Measurements from ENCODE around the gene MYH4. TPM values are rescaled to one million over a fixed set of nuclear protein-coding genes. Genes with fewer than 3 reads are reported as not detected.

MYH4 gene
- total and polyA plus RNA-seq, 10 donors: not detected

- H3K27me3 ChIP-seq (replicated peaks in 1 of 7): peaks cover 0 to 7% (median 0%) of the 10 kb centered on the region in 7 donors
- peaks cover 0 to 4% (median 0%) of the 10 kb centered on the region in 8 donors for H3K9me3 ChIP-seq
- no peaks in the 10 kb centered on the region for H3K4me1 ChIP-seq
- DNase-seq: no peak
- TF ChIP-seq CTCF (IDR thresholded peaks at IDR 0.05 in 8 of 11, conservative IDR thresholded peaks at IDR 0.05 in 3 of 11) (no peak), POLR2AphosphoS5 (IDR thresholded peaks at IDR 0.05) (no peak), POLR2A (IDR thresholded peaks at IDR 0.05) (no peak)
- H3K36me3 ChIP-seq: no peaks in the 10 kb centered on the region
- H3K27ac ChIP-seq: no peak overlapping the region
- no peak overlapping the region for H3K4me3 ChIP-seq
- intact Hi-C loops (cut with DNase I; ENCODE audit: low total_unique reads): no loop called here
- WGBS, 5 donors: 52 to 74% (median 67%) methylated on average over 1 of the region's 1 CpG
Observed at GRCh38 chr17:10439816-10440215, 29.5 kb downstream of the MYH4 start.

- no peak for DNase-seq
- Histone ChIP-seq H3K27ac (no peak overlapping the region), H3K9me3 (peaks cover 0 to 16% (median 7%) of the 10 kb centered on the region in 8 donors), H3K4me1 (no peaks in the 10 kb centered on the region), H3K36me3 (no peaks in the 10 kb centered on the region), H3K4me3 (no peak overlapping the region), H3K27me3 (replicated peaks in 1 of 7) (peaks cover 0 to 8% (median 0%) of the 10 kb centered on the region in 7 donors)
- intact Hi-C loops (cut with DNase I; ENCODE audit: low total_unique reads): no loop called here
- no peak for TF ChIP-seq POLR2A (IDR thresholded peaks at IDR 0.05)
- no peak for TF ChIP-seq POLR2AphosphoS5 (IDR thresholded peaks at IDR 0.05)
- TF ChIP-seq CTCF (IDR thresholded peaks at IDR 0.05 in 8 of 11, conservative IDR thresholded peaks at IDR 0.05 in 3 of 11): no peak
- WGBS, 5 donors: 59 to 87% (median 76%) methylated on average over 3 of the region's 3 CpGs
Observed at GRCh38 chr17:10435096-10435495, 34.3 kb downstream of the MYH4 start.

GRCh38 chr17:10429421-10430045 lies 39.8 kb downstream of the MYH4 start:
- intact Hi-C loops (cut with DNase I; ENCODE audit: low total_unique reads): no loop called here
- H3K36me3 ChIP-seq: no peaks in the 10 kb centered on the region
- H3K9me3 ChIP-seq: peaks cover 0 to 12% (median 7%) of the 10 kb centered on the region in 8 donors
- no peak for TF ChIP-seq CTCF (IDR thresholded peaks at IDR 0.05 in 8 of 11, conservative IDR thresholded peaks at IDR 0.05 in 3 of 11)
- no peak for TF ChIP-seq POLR2A (IDR thresholded peaks at IDR 0.05)
- TF ChIP-seq POLR2AphosphoS5 (IDR thresholded peaks at IDR 0.05): no peak
- H3K4me3 ChIP-seq: no peak overlapping the region
- no peaks in the 10 kb centered on the region for H3K4me1 ChIP-seq
- DNase-seq: no peak
- 71 to 82% (median 77%) methylated on average over 2 of the region's 2 CpGs for WGBS, 5 donors
- H3K27ac ChIP-seq: no peak overlapping the region
- peaks cover 0 to 3% (median 0%) of the 10 kb centered on the region in 7 donors for H3K27me3 ChIP-seq (replicated peaks in 1 of 7)

GRCh38 chr17:10428781-10429180 lies 40.6 kb downstream of the MYH4 start:
- WGBS, 5 donors: 70 to 90% (median 85%) methylated on average over 2 of the region's 2 CpGs
- DNase-seq: no peak
- no peak overlapping the region for H3K4me3 ChIP-seq
- no peaks in the 10 kb centered on the region for H3K4me1 ChIP-seq
- no peaks in the 10 kb centered on the region for H3K27me3 ChIP-seq (replicated peaks in 1 of 7)
- H3K9me3 ChIP-seq: peaks cover 0 to 12% (median 7%) of the 10 kb centered on the region in 8 donors
- H3K27ac ChIP-seq: no peak overlapping the region
- intact Hi-C loops (cut with DNase I; ENCODE audit: low total_unique reads): no loop called here
- H3K36me3 ChIP-seq: no peaks in the 10 kb centered on the region
- TF ChIP-seq POLR2AphosphoS5 (IDR thresholded peaks at IDR 0.05): no peak
- TF ChIP-seq CTCF (IDR thresholded peaks at IDR 0.05 in 8 of 11, conservative IDR thresholded peaks at IDR 0.05 in 3 of 11): no peak
- TF ChIP-seq POLR2A (IDR thresholded peaks at IDR 0.05): no peak
